Testis (tissue), 2 donors: Measurements from ENCODE around the gene ELOVL7.

Experiments
- POLR2A ChIP-seq: fragments of 450-650 bp; IDR thresholded peaks from one replicate; pipeline ENCODE4 v1.6.1; 2017; ENCODE audit warnings: antibody characterized with exemption, mild to moderate bottlenecking, moderate library complexity
- TF ChIP-seq, protein P1 (sequence below), 3 experiments: fragments of 450-650 bp in 2 of 3; fragments of 200-600 bp in 1 of 3; sonication (generic) in 1 of 3; IDR thresholded peaks; one replicate each; pipeline ENCODE4 v1.5.1; 2016 to 2019; ENCODE audit warnings: antibody characterized with exemption in 3 of 3, mild to moderate bottlenecking in 2 of 3, moderate library complexity in 1 of 3

DNA sequence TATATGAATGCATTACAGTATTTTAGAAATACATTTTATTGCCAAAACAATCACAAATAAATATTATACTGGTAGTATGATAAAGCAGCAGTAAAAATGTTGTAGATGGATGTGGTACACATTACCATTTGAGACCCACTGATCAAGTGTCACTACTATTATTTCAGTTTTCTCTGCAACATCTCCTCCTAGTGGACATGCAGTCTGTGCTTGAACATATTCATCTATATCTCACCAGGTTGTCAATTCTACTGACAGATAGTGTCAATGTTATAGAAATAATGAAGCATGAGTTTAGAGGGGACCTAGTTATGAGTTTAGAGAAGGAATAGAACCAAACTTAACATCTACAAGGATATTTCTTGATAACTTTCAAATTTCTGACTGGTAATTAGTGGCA is 39.2 kb upstream of the ELOVL7 start:
- TF ChIP-seq, protein P1, sequence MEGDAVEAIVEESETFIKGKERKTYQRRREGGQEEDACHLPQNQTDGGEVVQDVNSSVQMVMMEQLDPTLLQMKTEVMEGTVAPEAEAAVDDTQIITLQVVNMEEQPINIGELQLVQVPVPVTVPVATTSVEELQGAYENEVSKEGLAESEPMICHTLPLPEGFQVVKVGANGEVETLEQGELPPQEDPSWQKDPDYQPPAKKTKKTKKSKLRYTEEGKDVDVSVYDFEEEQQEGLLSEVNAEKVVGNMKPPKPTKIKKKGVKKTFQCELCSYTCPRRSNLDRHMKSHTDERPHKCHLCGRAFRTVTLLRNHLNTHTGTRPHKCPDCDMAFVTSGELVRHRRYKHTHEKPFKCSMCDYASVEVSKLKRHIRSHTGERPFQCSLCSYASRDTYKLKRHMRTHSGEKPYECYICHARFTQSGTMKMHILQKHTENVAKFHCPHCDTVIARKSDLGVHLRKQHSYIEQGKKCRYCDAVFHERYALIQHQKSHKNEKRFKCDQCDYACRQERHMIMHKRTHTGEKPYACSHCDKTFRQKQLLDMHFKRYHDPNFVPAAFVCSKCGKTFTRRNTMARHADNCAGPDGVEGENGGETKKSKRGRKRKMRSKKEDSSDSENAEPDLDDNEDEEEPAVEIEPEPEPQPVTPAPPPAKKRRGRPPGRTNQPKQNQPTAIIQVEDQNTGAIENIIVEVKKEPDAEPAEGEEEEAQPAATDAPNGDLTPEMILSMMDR (IDR thresholded peaks at IDR 0.05), result peak in 1 of 3 experiments; percentile 17
- no peak for TF ChIP-seq POLR2A
